Measurements from ENCODE around the gene ITGB7.
A peak's percentile ranks its signal among the peaks of the same experiment; 100 is the strongest.

ITGB7 gene

GRCh38 chr12:53186745-53187144 is 20.3 kb downstream of the ITGB7 start:
- no peak overlapping the region for H3K4me3 ChIP-seq (ENCODE audit: low read length)
- H3K9me2 ChIP-seq (replicated peaks; ENCODE audit: insufficient read depth, low read length), result no peaks in the 10 kb centered on the region
- H4K20me1 ChIP-seq (ENCODE audit: insufficient read depth, low read length), result peaks cover 12% of the 10 kb centered on the region
- TF ChIP-seq CTCF (IDR thresholded peaks at IDR 0.05; ENCODE audit: low read length), result no peak
- no peak for TF ChIP-seq EZH2 (optimal IDR thresholded peaks at IDR 0.05; ENCODE audit: low read depth, low read length)
- TF ChIP-seq EZH2phosphoT487 (IDR thresholded peaks at IDR 0.05; ENCODE audit: low read length), result no peak
- H3K9me3 ChIP-seq (replicated peaks; ENCODE audit: insufficient read depth, low read length), result no peaks in the 10 kb centered on the region
- H3K4me1 ChIP-seq (ENCODE audit: low read length), result peaks cover 32% of the 10 kb centered on the region
- H3K27me3 ChIP-seq (replicated peaks; ENCODE audit: insufficient read depth, low read length), result no peaks in the 10 kb centered on the region
- H3K79me2 ChIP-seq (ENCODE audit: low read length), result peaks cover 39% of the 10 kb centered on the region
- H3K27ac ChIP-seq (ENCODE audit: low read length), result no peak overlapping the region
- no peak overlapping the region for H3K4me2 ChIP-seq (ENCODE audit: low read depth, low read length)
- peaks cover 70% of the 10 kb centered on the region for H3F3A ChIP-seq (ENCODE audit: insufficient read depth, low read length)
- H2AFZ ChIP-seq (ENCODE audit: low read length), result no peak overlapping the region
- H3K9ac ChIP-seq (ENCODE audit: low read length), result no peak overlapping the region
- peaks cover 18% of the 10 kb centered on the region; the same call in 1 of the 2 replicates for H3K36me3 ChIP-seq (replicated peaks; ENCODE audit: insufficient read depth, low read length)
- no peak for DNase-seq

- H3K36me3 ChIP-seq (replicated peaks; ENCODE audit: insufficient read depth, low read length), result peaks cover 14% of the 10 kb centered on the region; the same call in 1 of the 2 replicates
- no peak overlapping the region for H2AFZ ChIP-seq (ENCODE audit: low read length)
- peaks cover 43% of the 10 kb centered on the region for H3K79me2 ChIP-seq (ENCODE audit: low read length)
- no peak overlapping the region for H3K27ac ChIP-seq (ENCODE audit: low read length)
- no peak overlapping the region for H3K4me2 ChIP-seq (ENCODE audit: low read depth, low read length)
- H3K4me3 ChIP-seq (ENCODE audit: low read length), result no peak overlapping the region
- no peak for DNase-seq
- H3F3A ChIP-seq (ENCODE audit: insufficient read depth, low read length), result peaks cover 68% of the 10 kb centered on the region
- H3K9ac ChIP-seq (ENCODE audit: low read length), result no peak overlapping the region
- peaks cover 2% of the 10 kb centered on the region for H4K20me1 ChIP-seq (ENCODE audit: insufficient read depth, low read length)
- no peak for TF ChIP-seq EZH2phosphoT487 (IDR thresholded peaks at IDR 0.05; ENCODE audit: low read length)
- peak; percentile 30 for TF ChIP-seq CTCF (IDR thresholded peaks at IDR 0.05; ENCODE audit: low read length)
- no peaks in the 10 kb centered on the region for H3K9me2 ChIP-seq (replicated peaks; ENCODE audit: insufficient read depth, low read length)
- peaks cover 27% of the 10 kb centered on the region for H3K4me1 ChIP-seq (ENCODE audit: low read length)
- H3K27me3 ChIP-seq (replicated peaks; ENCODE audit: insufficient read depth, low read length), result no peaks in the 10 kb centered on the region
- H3K9me3 ChIP-seq (replicated peaks; ENCODE audit: insufficient read depth, low read length), result no peaks in the 10 kb centered on the region
These were observed 21.4 kb downstream of the ITGB7 start for GRCh38 chr12:53185582-53186153.

DNA sequence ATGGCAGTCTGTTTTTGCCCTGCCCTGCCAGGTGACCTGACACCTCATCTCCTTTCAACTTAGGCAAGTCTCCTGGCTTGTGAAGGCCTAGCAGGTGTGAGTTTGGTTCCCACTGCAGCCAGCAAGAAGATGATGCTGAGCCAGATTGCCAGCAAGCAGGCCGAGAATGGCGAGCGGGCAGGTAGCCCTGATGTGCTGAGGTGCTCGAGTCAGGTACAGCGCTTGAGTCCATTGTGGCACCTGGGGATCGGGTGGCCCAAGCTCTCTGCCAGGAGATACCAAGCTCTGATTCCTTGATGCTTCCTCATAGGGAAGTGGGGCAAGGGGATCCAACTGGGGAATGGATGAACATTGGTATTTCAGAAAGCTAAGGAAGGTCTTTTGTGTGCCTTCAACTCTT is 22.2 kb downstream of the ITGB7 start:
- H3K36me3 ChIP-seq (replicated peaks; ENCODE audit: insufficient read depth, low read length), result peaks cover 14% of the 10 kb centered on the region; the same call in 1 of the 2 replicates
- H3K79me2 ChIP-seq (ENCODE audit: low read length), result peaks cover 43% of the 10 kb centered on the region
- peaks cover 26% of the 10 kb centered on the region for H3K4me1 ChIP-seq (ENCODE audit: low read length)
- no peaks in the 10 kb centered on the region for H3K9me2 ChIP-seq (replicated peaks; ENCODE audit: insufficient read depth, low read length)
- peaks cover 2% of the 10 kb centered on the region for H4K20me1 ChIP-seq (ENCODE audit: insufficient read depth, low read length)
- no peak overlapping the region for H3K4me2 ChIP-seq (ENCODE audit: low read depth, low read length)
- no peak overlapping the region for H3K4me3 ChIP-seq (ENCODE audit: low read length)
- H3K27me3 ChIP-seq (replicated peaks; ENCODE audit: insufficient read depth, low read length), result no peaks in the 10 kb centered on the region
- DNase-seq, result no peak
- no peak overlapping the region for H2AFZ ChIP-seq (ENCODE audit: low read length)
- no peak for TF ChIP-seq CTCF (IDR thresholded peaks at IDR 0.05; ENCODE audit: low read length)
- TF ChIP-seq EZH2phosphoT487 (IDR thresholded peaks at IDR 0.05; ENCODE audit: low read length), result no peak
- TF ChIP-seq EZH2 (optimal IDR thresholded peaks at IDR 0.05; ENCODE audit: low read depth, low read length), result no peak
- no peak overlapping the region for H3K27ac ChIP-seq (ENCODE audit: low read length)
- H3K9me3 ChIP-seq (replicated peaks; ENCODE audit: insufficient read depth, low read length), result no peaks in the 10 kb centered on the region
- no peak overlapping the region for H3K9ac ChIP-seq (ENCODE audit: low read length)
- H3F3A ChIP-seq (ENCODE audit: insufficient read depth, low read length), result peaks cover 64% of the 10 kb centered on the region

Data from MM.1S (cell line).